HepG2 (cell line): Measurements from ENCODE around the gene GPR17. TPM values are rescaled to one million over a fixed set of nuclear protein-coding genes. Genes with fewer than 3 reads are reported as not detected.

Source experiments
- PRMT3 ChIP-seq: sonication (generic); formaldehyde crosslinking; IDR thresholded peaks from 2 replicates; pipeline ENCODE4 v1.8.1; 2022; ENCODE audit warnings: low read depth, mild to moderate bottlenecking, moderate library complexity, missing genetic modification reagents, borderline replicate concordance
- ZNF468 ChIP-seq: sonication (generic); formaldehyde crosslinking; IDR thresholded peaks from 2 replicates; pipeline ENCODE4 v1.8.0; 2022; ENCODE audit warnings: mild to moderate bottlenecking, moderate library complexity, missing genetic modification reagents
- polyA plus RNA-seq, 8 experiments: library from polyadenylated mRNA; depleted of rRNA in 3 of 8; stranded (reverse) in 7 of 8; unstranded in 1 of 8; fragments of >200 nt; fragmentation: Illumina TruSeq in 4 of 8; extraction: Trizol in 4 of 8; gene quantifications; 2 replicates each; pipeline versions ENCODE4 v1.2.1 to v1.2.3, GENCODE V29; 2011 to 2016; ENCODE audit warnings: low read depth in 4 of 8, missing spikeins in 1 of 8, mixed read lengths in 1 of 8; ENCODE audit not compliant: insufficient read depth in 1 of 8
- total RNA-seq, 5 experiments: library from RNA; depleted of rRNA; stranded (reverse); fragments of >200 nt; fragmentation: Illumina TruSeq; extraction: Trizol; gene quantifications; 2 replicates each; pipeline ENCODE4 v1.2.3, GENCODE V29; 2016; ENCODE audit warnings: low read depth in 1 of 5
- TF ChIP-seq, protein P1 (sequence below): sonication (generic); formaldehyde crosslinking; IDR thresholded peaks from 2 replicates; pipeline ENCODE4 v1.4.0; 2020; ENCODE audit warnings: missing genetic modification reagents
- TF ChIP-seq, protein P2 (sequence below): IDR thresholded peaks from 2 replicates; pipeline ENCODE4 v1.6.1; 2016; ENCODE audit warnings: low read depth, missing genetic modification reagents, missing compliant biosample characterization

The GPR17 gene
- total and polyA plus RNA-seq, 2 of the 13 experiments (the other 11 are each of a cell fraction or from before 2014, with no cell fraction given) = not detected

DNA sequence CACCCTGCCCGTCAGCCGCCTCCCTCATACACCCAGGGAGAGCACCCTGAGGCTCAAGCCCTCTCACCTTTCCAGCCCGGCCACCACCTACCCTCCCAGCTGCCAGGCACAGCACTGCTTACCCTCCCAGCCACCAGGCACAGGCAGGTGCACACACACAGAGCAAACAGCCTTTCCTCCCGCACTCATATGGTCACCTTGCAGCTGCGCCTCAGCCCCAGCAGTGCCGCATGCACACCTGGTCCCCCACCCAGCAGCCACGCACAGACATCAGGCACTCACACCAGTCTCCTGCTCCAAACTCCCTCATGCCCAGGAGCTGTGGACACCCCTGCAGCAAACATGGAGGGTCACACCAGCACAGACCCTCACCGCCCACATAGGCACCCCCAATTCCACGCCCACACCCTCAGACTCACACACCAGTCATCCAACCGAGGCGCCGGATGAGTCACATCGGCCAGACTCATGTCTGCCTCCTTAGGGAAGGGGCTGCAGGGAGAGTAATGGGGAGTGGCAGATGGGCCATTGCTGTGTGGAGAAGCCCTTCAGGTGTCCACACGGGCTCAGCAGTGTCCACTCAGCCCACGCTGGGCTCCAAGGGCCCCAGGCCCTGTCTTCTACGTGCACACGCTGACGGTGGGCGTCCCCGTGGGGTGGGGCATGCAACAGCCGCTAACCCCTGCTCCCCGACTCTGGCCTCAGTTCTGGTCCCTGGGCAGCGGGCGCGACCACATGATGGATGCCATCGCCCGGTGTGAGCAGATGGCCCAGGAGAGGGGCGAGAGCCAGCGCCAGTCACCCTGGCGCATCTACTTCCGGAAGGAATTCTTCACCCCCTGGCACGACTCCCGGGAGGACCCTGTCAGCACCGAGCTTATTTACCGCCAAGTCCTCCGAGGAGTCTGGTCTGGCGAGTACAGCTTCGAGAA is 22.3 kb upstream of the GPR17 start (continued):
- TF ChIP-seq, protein P1, sequence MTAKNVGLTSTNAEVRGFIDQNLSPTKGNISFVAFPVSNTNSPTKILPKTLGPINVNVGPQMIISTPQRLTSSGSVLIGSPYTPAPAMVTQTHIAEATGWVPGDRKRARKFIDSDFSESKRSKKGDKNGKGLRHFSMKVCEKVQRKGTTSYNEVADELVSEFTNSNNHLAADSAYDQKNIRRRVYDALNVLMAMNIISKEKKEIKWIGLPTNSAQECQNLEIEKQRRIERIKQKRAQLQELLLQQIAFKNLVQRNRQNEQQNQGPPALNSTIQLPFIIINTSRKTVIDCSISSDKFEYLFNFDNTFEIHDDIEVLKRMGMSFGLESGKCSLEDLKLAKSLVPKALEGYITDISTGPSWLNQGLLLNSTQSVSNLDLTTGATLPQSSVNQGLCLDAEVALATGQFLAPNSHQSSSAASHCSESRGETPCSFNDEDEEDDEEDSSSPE = no peak
- TF ChIP-seq, protein P2, sequence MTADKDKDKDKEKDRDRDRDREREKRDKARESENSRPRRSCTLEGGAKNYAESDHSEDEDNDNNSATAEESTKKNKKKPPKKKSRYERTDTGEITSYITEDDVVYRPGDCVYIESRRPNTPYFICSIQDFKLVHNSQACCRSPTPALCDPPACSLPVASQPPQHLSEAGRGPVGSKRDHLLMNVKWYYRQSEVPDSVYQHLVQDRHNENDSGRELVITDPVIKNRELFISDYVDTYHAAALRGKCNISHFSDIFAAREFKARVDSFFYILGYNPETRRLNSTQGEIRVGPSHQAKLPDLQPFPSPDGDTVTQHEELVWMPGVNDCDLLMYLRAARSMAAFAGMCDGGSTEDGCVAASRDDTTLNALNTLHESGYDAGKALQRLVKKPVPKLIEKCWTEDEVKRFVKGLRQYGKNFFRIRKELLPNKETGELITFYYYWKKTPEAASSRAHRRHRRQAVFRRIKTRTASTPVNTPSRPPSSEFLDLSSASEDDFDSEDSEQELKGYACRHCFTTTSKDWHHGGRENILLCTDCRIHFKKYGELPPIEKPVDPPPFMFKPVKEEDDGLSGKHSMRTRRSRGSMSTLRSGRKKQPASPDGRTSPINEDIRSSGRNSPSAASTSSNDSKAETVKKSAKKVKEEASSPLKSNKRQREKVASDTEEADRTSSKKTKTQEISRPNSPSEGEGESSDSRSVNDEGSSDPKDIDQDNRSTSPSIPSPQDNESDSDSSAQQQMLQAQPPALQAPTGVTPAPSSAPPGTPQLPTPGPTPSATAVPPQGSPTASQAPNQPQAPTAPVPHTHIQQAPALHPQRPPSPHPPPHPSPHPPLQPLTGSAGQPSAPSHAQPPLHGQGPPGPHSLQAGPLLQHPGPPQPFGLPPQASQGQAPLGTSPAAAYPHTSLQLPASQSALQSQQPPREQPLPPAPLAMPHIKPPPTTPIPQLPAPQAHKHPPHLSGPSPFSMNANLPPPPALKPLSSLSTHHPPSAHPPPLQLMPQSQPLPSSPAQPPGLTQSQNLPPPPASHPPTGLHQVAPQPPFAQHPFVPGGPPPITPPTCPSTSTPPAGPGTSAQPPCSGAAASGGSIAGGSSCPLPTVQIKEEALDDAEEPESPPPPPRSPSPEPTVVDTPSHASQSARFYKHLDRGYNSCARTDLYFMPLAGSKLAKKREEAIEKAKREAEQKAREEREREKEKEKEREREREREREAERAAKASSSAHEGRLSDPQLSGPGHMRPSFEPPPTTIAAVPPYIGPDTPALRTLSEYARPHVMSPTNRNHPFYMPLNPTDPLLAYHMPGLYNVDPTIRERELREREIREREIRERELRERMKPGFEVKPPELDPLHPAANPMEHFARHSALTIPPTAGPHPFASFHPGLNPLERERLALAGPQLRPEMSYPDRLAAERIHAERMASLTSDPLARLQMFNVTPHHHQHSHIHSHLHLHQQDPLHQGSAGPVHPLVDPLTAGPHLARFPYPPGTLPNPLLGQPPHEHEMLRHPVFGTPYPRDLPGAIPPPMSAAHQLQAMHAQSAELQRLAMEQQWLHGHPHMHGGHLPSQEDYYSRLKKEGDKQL (CRISPR knock-in tag) = no peak
- TF ChIP-seq PRMT3 (CRISPR knock-in tag) = no peak
- no peak for TF ChIP-seq ZNF468 (CRISPR knock-in tag)
